K562 (cell line): ENCODE results near the gene GPER1. TPM values are rescaled to one million over a fixed set of nuclear protein-coding genes. Genes with fewer than 3 reads are reported as not detected.

ENCODE experiments used
- ATAC-seq: fragments of 200-7000 bp; cut with Tn5 transposase; 3 replicates; pipeline ENCODE4 v1.9.1; 2020; ENCODE audit warnings: moderate library complexity
- BruUV-seq: library from RNA; stranded (reverse); fragments of 400-500 nt; replicated peaks from 2 replicates; lab custom pipeline; 2021; lab: Mats Ljungman, UMichigan
- CTCF ChIA-PET: fragments of 300-600 bp; formaldehyde crosslinking; extraction: SDS; loops from one replicate; lab custom pipeline; 2021; ENCODE audit warnings: low intra/inter-chr PET ratio; lab: Yijun Ruan, JAX
- POLR2A ChIA-PET: fragments of 300-600, 350-650 bp; sonication (Branson Sonifier 250); formaldehyde crosslinking; extraction: SDS; loops from one replicate; lab custom pipeline; 2021; ENCODE audit warnings: antibody characterized with exemption, inconsistent platforms; lab: Yijun Ruan, JAX
- DNase-seq, 4 experiments: peaks; one replicate each; pipeline versions ENCODE4 v3.0.0 to v3.0.0-alpha.2; 2011 to 2018; ENCODE audit warnings: low spot score in 3 of 4, mixed read lengths in 3 of 4; ENCODE audit errors: extremely low read depth in 1 of 4
- FAIRE-seq: peaks from 2 replicates; lab custom pipeline; 2011; peaks lifted over from hg19 to GRCh38; lab: Jason Lieb, UNC
- H2AFZ ChIP-seq: 2 replicates; pipeline ENCODE4 v1.6.0; 2011; ENCODE audit warnings: low read depth, low read length, control low read depth, inconsistent platforms
- H3K27ac ChIP-seq: fragments of 200-600 bp; 3 replicates; pipeline ENCODE4 v1.8.0; 2011; ENCODE audit warnings: low read depth, mild to moderate bottlenecking, control low read depth, inconsistent platforms, low read length, moderate library complexity, mixed read lengths; ENCODE audit errors: extremely low read depth
- H3K27me3 ChIP-seq, 2 experiments: fragments of 300-600 bp in 1 of 2; 2 replicates in 1 of 2; 3 replicates in 1 of 2; pipeline versions ENCODE4 v1.6.0 to v1.8.0; 2011; ENCODE audit warnings: inconsistent platforms in 2 of 2, low read length in 2 of 2, mild to moderate bottlenecking in 1 of 2, mixed read lengths in 1 of 2, moderate library complexity in 1 of 2; ENCODE audit not compliant: control insufficient read depth in 2 of 2, insufficient read depth in 2 of 2
- H3K36me3 ChIP-seq: fragments of 300-600 bp; 3 replicates; pipeline ENCODE4 v1.8.0; 2011; ENCODE audit warnings: mild to moderate bottlenecking, low read length, inconsistent platforms; ENCODE audit not compliant: control insufficient read depth, insufficient read depth
- H3K4me1 ChIP-seq, 2 experiments: fragments of 200-600 bp in 1 of 2; replicated peaks in 1 of 2; 2 replicates in 1 of 2; 3 replicates in 1 of 2; pipeline versions ENCODE4 v1.5.1 to v1.8.0; 2011; ENCODE audit warnings: inconsistent platforms in 2 of 2, low read length in 2 of 2, mild to moderate bottlenecking in 1 of 2, mixed read lengths in 1 of 2, moderate library complexity in 1 of 2; ENCODE audit not compliant: control insufficient read depth in 2 of 2, insufficient read depth in 2 of 2
- H3K4me2 ChIP-seq: 2 replicates; pipeline ENCODE4 v1.6.1; 2011; ENCODE audit warnings: low read length, control low read depth, inconsistent platforms, mixed read lengths; ENCODE audit not compliant: insufficient read depth
- H3K4me3 ChIP-seq: fragments of 200-600 bp; sonication (generic), shearing (Covaris generic); 2 replicates; pipeline ENCODE4 v1.5.1; 2016; ENCODE audit warnings: control low read depth, inconsistent platforms
- H3K79me2 ChIP-seq: fragments of 200-600 bp; 3 replicates; pipeline ENCODE4 v1.8.0; 2011; ENCODE audit warnings: low read length, inconsistent platforms; ENCODE audit not compliant: control insufficient read depth, insufficient read depth
- H3K9ac ChIP-seq, 2 experiments: 2 replicates each; pipeline versions ENCODE4 v1.6.0 to v1.6.1; 2011; ENCODE audit warnings: low read depth in 2 of 2, low read length in 2 of 2, control low read depth in 1 of 2, inconsistent platforms in 1 of 2, mild to moderate bottlenecking in 1 of 2, mixed read lengths in 1 of 2; ENCODE audit not compliant: insufficient read depth in 1 of 2
- H3K9me1 ChIP-seq: one replicate; pipeline ENCODE4 v1.6.0; 2011; ENCODE audit warnings: inconsistent platforms, mild to moderate bottlenecking, low read length, moderate library complexity; ENCODE audit not compliant: control insufficient read depth, insufficient read depth
- H3K9me3 ChIP-seq: replicated peaks from 2 replicates; pipeline ENCODE4 v1.5.1; 2011; ENCODE audit warnings: low read depth, low read length, inconsistent platforms; ENCODE audit not compliant: control insufficient read depth, insufficient read depth
- H4K20me1 ChIP-seq: replicated peaks from 2 replicates; pipeline ENCODE4 v1.6.1; 2011; ENCODE audit warnings: low read length, inconsistent platforms, mixed read lengths; ENCODE audit not compliant: control insufficient read depth, insufficient read depth
- BRF1 ChIP-seq: IDR thresholded peaks from 3 replicates; pipeline ENCODE4 v1.6.1; 2011; ENCODE audit warnings: borderline replicate concordance, mild to moderate bottlenecking; ENCODE audit not compliant: insufficient read length; ENCODE audit errors: extremely low read depth
- CEBPZ ChIP-seq: fragments of 150-350 bp; IDR thresholded peaks from 2 replicates; pipeline ENCODE4 v1.6.1; 2014; ENCODE audit warnings: low read depth, mild to moderate bottlenecking, low read length, borderline replicate concordance
- ZNF263 ChIP-seq: sonication (generic); formaldehyde crosslinking; IDR thresholded peaks from 2 replicates; pipeline ENCODE4 v1.8.0; 2022; ENCODE audit warnings: mild to moderate bottlenecking, missing genetic modification reagents, borderline replicate concordance
- WGBS: fragments of 100-300 bp; shearing (Covaris generic); methylation state at CpG from one replicate; pipeline ENCODE4 v1.1.6; 2016; ENCODE audit warnings: low coverage, mixed read lengths; ENCODE audit not compliant: insufficient coverage; ENCODE audit errors: missing lambda C conversion rate; 5-methylcytosine and 5-hydroxymethylcytosine counted together
- in situ Hi-C: fragments of 300-500 bp; cut with MboI; formaldehyde crosslinking; loops from 4 replicates; pipeline ENCODE4 v1.15.0; 2018; ENCODE audit warnings: inconsistent platforms, mixed read lengths
- intact Hi-C: fragments of 100-400 bp; cut with micrococcal nuclease; formaldehyde crosslinking; loops from 2 replicates; pipeline ENCODE4 v1.14.2; 2022
- polyA plus RNA-seq, 8 experiments: library from polyadenylated mRNA; depleted of rRNA in 4 of 8; stranded (reverse) in 5 of 8; unstranded in 3 of 8; fragments of >200 nt; fragmentation: Nextera tagmentation in 2 of 8; fragmentation: Illumina TruSeq in 1 of 8; extraction: Ambion mirVana in 2 of 8; extraction: Trizol in 1 of 8; gene quantifications; 2 replicates each; pipeline versions ENCODE4 v1.2.1 to v1.2.3, GENCODE V29; 2011 to 2014; ENCODE audit warnings: inconsistent platforms in 1 of 8, missing spikeins in 1 of 8
- total RNA-seq, 7 experiments: library from RNA; depleted of rRNA in 6 of 7; stranded (reverse); fragments of >200 nt in 6 of 7; fragmentation: Illumina TruSeq in 2 of 7; extraction: Trizol in 2 of 7; gene quantifications; 2 replicates each; pipeline versions ENCODE4 v1.2.1 to v1.2.3, GENCODE V29; 2011 to 2021; ENCODE audit warnings: low replicate concordance in 1 of 7

GPER1 gene
- total and polyA plus RNA-seq, 9 of the 15 experiments (the other 6 are each of a cell fraction or from before 2014, with no cell fraction given), result 0.04 to 0.09 (median 0.08) TPM; not detected in 6

- Histone ChIP-seq H3K9me3 (no peaks in the 10 kb centered on the region), H3K9ac (peak overlapping the region in 1 of 2 experiments; percentile 26; a peak in 1 of 4 replicates), H4K20me1 (no peaks in the 10 kb centered on the region), H3K9me1 (no peaks in the 10 kb centered on the region), H3K27me3 (no peaks in the 10 kb centered on the region), H3K27ac (no peak overlapping the region), H2AFZ (no peak overlapping the region), H3K36me3 (no peaks in the 10 kb centered on the region), H3K4me3 (no peak overlapping the region), H3K79me2 (no peaks in the 10 kb centered on the region), H3K4me2 (no peak overlapping the region), H3K4me1 (peaks cover 0 to 43% of the 10 kb centered on the region in 2 experiments; a peak in 2 of 5 replicates)
- BruUV-seq, result no TSS peak
- 87% methylated on average over 27 of the region's 27 CpGs for WGBS
- in situ Hi-C loops, result no loop called here
- no peak for TF ChIP-seq BRF1
- TF ChIP-seq CEBPZ, result no peak
- peak; percentile 94 for TF ChIP-seq ZNF263 (CRISPR knock-in tag)
- DNase-seq, result no peak
- intact Hi-C loops, result no loop called here
- POLR2A ChIA-PET, result interaction anchor here (0.6 to 0.7 kb wide), 2 partner anchors 17 to 65 kb away, joined by 3 read pairs; no protein-coding TSS in a partner anchor
- ATAC-seq, result no peak
- no peak for FAIRE-seq
- CTCF ChIA-PET, result no interaction called here
Measured at GRCh38 chr7:1076184-1077072, 11.5 kb upstream of the GPER1 start.
